T-cell (primary cell): Measurements from ENCODE around the gene ELAVL3. TPM values are rescaled to one million over a fixed set of nuclear protein-coding genes. Genes with fewer than 3 reads are reported as not detected.

Source experiments
- ATAC-seq, 4 experiments: fragments of 200-7000 bp in 3 of 4; fragments of 150-1000 bp in 1 of 4; cut with Tn5 transposase; replicated peaks in 1 of 4; 1 replicate in 3 of 4; 2 replicates in 1 of 4; pipeline ENCODE4 v1.10.0; 2021; ENCODE audit warnings: moderate library complexity in 3 of 4, mild to moderate bottlenecking in 2 of 4, moderate number of reproducible peaks in 1 of 4
- CTCF ChIA-PET, 2 donors: fragments of 300-600 bp; sonication (Branson Sonifier 250); formaldehyde crosslinking; loops; one replicate each; lab custom pipeline; 2022; ENCODE audit warnings: antibody characterized with exemption in 2 of 2; lab: Charles Lee
- POLR2A ChIA-PET, 2 donors: fragments of 300-600 bp; sonication (Branson Sonifier 250); formaldehyde crosslinking; loops; one replicate each; lab custom pipeline; 2022; ENCODE audit warnings: antibody characterized with exemption in 2 of 2; lab: Charles Lee
- DNase-seq, 35 experiments: peaks; one replicate each; pipeline versions ENCODE4 v3.0.0 to v3.0.0-alpha.2; 2013 to 2023
- H3K27ac ChIP-seq: one replicate; pipeline ENCODE4 v1.5.1; 2013; ENCODE audit warnings: low read length
- H3K27me3 ChIP-seq, 2 experiments: replicated peaks in 1 of 2; 1 replicate in 1 of 2; 2 replicates in 1 of 2; pipeline versions ENCODE4 v1.6.1 to v1.7.0; 2013; ENCODE audit warnings: low read length in 1 of 2, mixed read lengths in 1 of 2; ENCODE audit not compliant: control insufficient read depth in 2 of 2, insufficient read depth in 2 of 2; ENCODE audit errors: extremely low read depth in 1 of 2
- H3K36me3 ChIP-seq, 2 donors: 1 replicate in 1 of 2; 2 replicates in 1 of 2; pipeline versions ENCODE4 v1.6.1 to v1.7.0; 2013; ENCODE audit warnings: low read length in 1 of 2; ENCODE audit not compliant: control insufficient read depth in 2 of 2, insufficient read depth in 1 of 2; ENCODE audit errors: extremely low read depth in 1 of 2
- H3K4me1 ChIP-seq, 2 experiments: 1 replicate in 1 of 2; 2 replicates in 1 of 2; pipeline versions ENCODE4 v1.6.1 to v1.7.0; 2013; ENCODE audit warnings: low read length in 2 of 2, mixed read lengths in 1 of 2; ENCODE audit not compliant: insufficient read depth in 2 of 2, control insufficient read depth in 1 of 2; ENCODE audit errors: extremely low read depth in 1 of 2
- H3K4me3 ChIP-seq, 2 donors: 1 replicate in 1 of 2; 2 replicates in 1 of 2; pipeline versions ENCODE4 v1.5.1 to v1.7.0; 2013; ENCODE audit warnings: mild to moderate bottlenecking in 2 of 2, low read length in 1 of 2, moderate library complexity in 1 of 2; ENCODE audit not compliant: control insufficient read depth in 1 of 2; ENCODE audit errors: extremely low read depth in 1 of 2
- H3K9me3 ChIP-seq: 2 replicates; pipeline ENCODE4 v1.7.0; 2013
- H3K27ac Mint-ChIP-seq, 2 donors: one replicate each; pipeline ENCODE4 v1.8.0; 2020 to 2021; ENCODE audit warnings: mild to moderate bottlenecking in 2 of 2, mixed read lengths in 2 of 2
- H3K27me3 Mint-ChIP-seq, 2 donors: one replicate each; pipeline ENCODE4 v1.8.0; 2021 to 2022; ENCODE audit warnings: mixed read lengths in 2 of 2
- H3K36me3 Mint-ChIP-seq: one replicate; pipeline ENCODE4 v1.8.0; 2021; ENCODE audit warnings: mixed read lengths
- H3K4me1 Mint-ChIP-seq, 3 donors: one replicate each; pipeline ENCODE4 v1.8.0; 2020 to 2022; ENCODE audit warnings: mixed read lengths in 3 of 3, mild to moderate bottlenecking in 1 of 3
- H3K4me3 Mint-ChIP-seq, 3 donors: one replicate each; pipeline ENCODE4 v1.8.0; 2020 to 2022; ENCODE audit warnings: mild to moderate bottlenecking in 3 of 3, mixed read lengths in 3 of 3, moderate library complexity in 3 of 3
- H3K9me3 Mint-ChIP-seq, 3 donors: one replicate each; pipeline ENCODE4 v1.8.0; 2020 to 2022; ENCODE audit warnings: mixed read lengths in 3 of 3
- WGBS: methylation state at CpG from one replicate; pipeline ENCODE4 v1.1.5; 2013; ENCODE audit warnings: missing lambda C conversion rate; ENCODE audit not compliant: insufficient coverage; 5-methylcytosine and 5-hydroxymethylcytosine counted together
- total RNA-seq, 35 experiments: library from RNA in 6 of 35; stranded (reverse) in 6 of 35; fragments of 120-200 nt in 1 of 35; gene quantifications; one replicate each; pipeline versions ENCODE4 v1.2.1 to v1.2.4 and lab custom pipeline; 2013 to 2026

Gene ELAVL3
- total RNA-seq, 5 donors from 2014 or later (not counting 1 experiment from before 2014, with no cell fraction given) = 0.47 TPM; not detected in 4

DNA sequence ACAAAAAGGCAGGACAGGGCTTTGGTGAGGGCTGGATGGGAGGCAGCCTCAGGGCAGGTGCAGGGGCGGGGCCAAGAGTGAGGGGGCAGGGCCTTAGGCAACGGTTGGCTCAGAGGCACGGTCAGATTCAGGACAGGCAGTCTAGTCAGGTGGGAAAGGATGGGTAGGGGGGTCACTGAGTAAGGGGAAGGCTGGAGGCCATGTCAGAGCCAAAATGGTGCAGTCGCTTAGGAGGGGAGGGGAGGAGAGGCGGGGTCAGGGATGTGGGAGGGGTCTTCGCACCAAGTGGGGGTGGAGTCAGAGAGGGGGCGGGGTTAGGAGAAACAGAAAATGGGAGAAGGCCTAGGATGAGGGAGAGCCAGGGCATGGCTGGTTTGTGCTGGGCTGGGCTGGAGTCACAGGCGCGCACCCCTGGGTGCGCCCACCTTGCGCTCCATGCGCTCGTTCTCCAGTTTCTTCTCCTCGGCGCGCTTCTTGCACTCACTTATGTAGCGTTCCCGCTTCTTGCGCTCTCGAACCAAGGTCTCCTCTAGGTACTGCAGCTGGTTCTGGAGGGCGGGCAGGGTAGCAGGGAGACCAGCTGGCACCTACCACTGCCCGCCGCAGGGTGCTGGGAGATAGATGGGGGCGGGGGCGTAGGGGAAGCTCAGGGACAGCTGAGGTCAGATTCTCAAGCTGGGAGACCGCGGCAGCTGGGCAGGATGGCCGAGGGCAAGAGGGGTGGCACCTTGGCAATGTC is 55.0 kb downstream of the ELAVL3 start:
- Histone ChIP-seq H3K27me3 (peaks cover 3 to 61% of the 10 kb centered on the region in 2 experiments), H3K36me3 (no peaks in the 10 kb centered on the region)

GRCh38 chr19:11423791-11424181 is 57.1 kb downstream of the ELAVL3 start:
- H3K27me3 Mint-ChIP-seq = peaks cover 35 to 47% of the 10 kb centered on the region in 2 donors
- ChIA-PET CTCF (no interaction called here), POLR2A (interaction anchor here (0.5 to 1.0 kb wide), 4 partner anchors 38 to 140 kb away, joined by 3 to 4 read pairs (median 3); partner anchors contain the start of gene CCDC159 (in 1 of the 2))
- no peaks in the 10 kb centered on the region for H3K9me3 Mint-ChIP-seq
- H3K4me1 Mint-ChIP-seq = peaks cover 33 to 38% (median 34%) of the 10 kb centered on the region in 3 donors
- H3K27ac Mint-ChIP-seq = no peak overlapping the region
- Histone ChIP-seq H3K9me3 (no peaks in the 10 kb centered on the region), H3K36me3 (no peaks in the 10 kb centered on the region), H3K4me1 (peaks cover 5 to 45% of the 10 kb centered on the region in 2 experiments), H3K27ac (no peak overlapping the region), H3K27me3 (peaks cover 5 to 74% of the 10 kb centered on the region in 2 experiments), H3K4me3 (no peak overlapping the region)
- H3K36me3 Mint-ChIP-seq = no peaks in the 10 kb centered on the region
- no peak for ATAC-seq
- DNase-seq = no peak
- WGBS = 27% methylated on average over 14 of the region's 22 CpGs
- H3K4me3 Mint-ChIP-seq = peak overlapping the region in 1 of 3 donors; percentile 80

More for the DNA sequence above, 55.0 kb downstream of the ELAVL3 start:
- ATAC-seq (no peak), DNase-seq (no peak)
- Mint-ChIP-seq H3K4me3 (no peak overlapping the region), H3K27ac (peak overlapping the region in 1 of 2 donors; percentile 11), H3K4me1 (peaks cover 25 to 29% (median 25%) of the 10 kb centered on the region in 3 donors), H3K9me3 (no peaks in the 10 kb centered on the region), H3K36me3 (no peaks in the 10 kb centered on the region), H3K27me3 (peaks cover 28 to 38% of the 10 kb centered on the region in 2 donors)
- Histone ChIP-seq H3K9me3 (no peaks in the 10 kb centered on the region), H3K4me3 (no peak overlapping the region), H3K27ac (no peak overlapping the region), H3K4me1 (peaks cover 5 to 34% of the 10 kb centered on the region in 2 experiments)
- ChIA-PET POLR2A (no interaction called here), CTCF (no interaction called here)
- 92% methylated on average over 24 of the region's 28 CpGs for WGBS

GRCh38 chr19:11423164-11423790 is 57.6 kb downstream of the ELAVL3 start:
- peaks cover 5 to 50% of the 10 kb centered on the region in 2 experiments for H3K4me1 ChIP-seq
- POLR2A ChIA-PET = interaction anchor here (0.5 to 0.6 kb wide), 3 partner anchors 38 to 141 kb away, joined by 3 to 4 read pairs (median 3); partner anchors contain the start of gene CCDC159 (in 1 of the 2)
- H3K9me3 ChIP-seq = no peaks in the 10 kb centered on the region
- CTCF ChIA-PET = interaction anchor here in 1 of 2 donors (0.6 to 1.7 kb wide), 2 partner anchors 48 to 227 kb away, joined by 5 to 9 read pairs; partner anchors contain the start of gene SWSAP1
- no peaks in the 10 kb centered on the region for H3K36me3 Mint-ChIP-seq
- H3K27ac Mint-ChIP-seq = no peak overlapping the region
- no peak overlapping the region for H3K27ac ChIP-seq
- no peak for DNase-seq
- H3K9me3 Mint-ChIP-seq = no peaks in the 10 kb centered on the region
- H3K4me1 Mint-ChIP-seq = peaks cover 33 to 43% (median 38%) of the 10 kb centered on the region in 3 donors
- H3K4me3 ChIP-seq = peak overlapping the region in 1 of 2 donors; percentile 42
- no peaks in the 10 kb centered on the region for H3K36me3 ChIP-seq
- peaks cover 40 to 50% of the 10 kb centered on the region in 2 donors for H3K27me3 Mint-ChIP-seq
- peaks cover 5 to 76% of the 10 kb centered on the region in 2 experiments for H3K27me3 ChIP-seq
- 29% methylated on average over 23 of the region's 27 CpGs for WGBS
- peak overlapping the region in 2 of 3 donors; percentile 56 to 80 for H3K4me3 Mint-ChIP-seq
- no peak for ATAC-seq

DNA sequence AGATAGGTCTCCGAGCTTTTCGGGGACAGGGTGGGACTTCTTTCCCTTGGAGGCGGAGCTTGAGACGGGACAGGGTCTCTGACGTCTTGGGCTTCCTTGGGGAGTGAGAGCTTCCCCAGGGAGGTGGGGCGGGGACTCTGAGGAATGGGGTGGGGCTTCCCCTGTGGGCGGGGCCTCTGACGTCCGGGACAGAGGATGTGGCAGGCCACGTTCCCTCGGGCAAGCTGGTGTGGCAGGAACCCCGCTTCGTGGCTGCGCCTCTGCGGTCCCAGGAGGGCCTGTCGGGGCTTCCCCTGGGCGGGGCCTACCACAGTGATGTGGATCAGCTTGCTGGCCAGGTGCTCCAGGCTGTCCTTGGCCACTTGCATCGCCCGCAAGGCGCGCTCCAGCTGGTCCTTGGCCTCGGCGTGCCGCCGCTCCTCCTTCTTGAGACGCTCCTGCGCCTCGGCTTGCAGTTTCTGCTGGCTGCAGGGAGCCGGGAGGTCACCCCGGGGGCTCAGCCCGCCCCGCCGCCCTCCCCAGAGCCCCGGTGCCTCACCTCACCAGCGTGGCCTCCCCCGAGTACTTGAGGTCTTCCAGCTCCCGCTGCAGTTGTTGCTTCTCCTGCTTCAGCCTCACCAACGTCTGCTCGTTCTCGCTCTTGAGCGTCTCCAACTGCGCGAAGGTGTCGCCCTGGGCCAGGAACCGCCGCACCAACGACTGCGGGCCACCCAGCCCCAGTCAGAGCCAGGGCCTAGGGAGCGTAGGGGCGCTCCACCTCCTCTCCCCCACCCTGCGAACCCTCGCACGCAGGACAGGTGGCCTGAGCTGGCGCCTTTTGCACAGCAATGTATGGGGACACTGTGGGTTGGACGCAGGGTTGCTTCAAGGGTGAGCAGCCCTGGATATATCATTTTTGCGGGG is 58.4 kb downstream of the ELAVL3 start:
- H3K27me3 ChIP-seq = peaks cover 5 to 82% of the 10 kb centered on the region in 2 experiments
- H3K9me3 Mint-ChIP-seq = no peaks in the 10 kb centered on the region
- H3K36me3 ChIP-seq = no peaks in the 10 kb centered on the region
- ATAC-seq = peak; percentile 61 to 81 (median 72)
- no peak overlapping the region for H3K27ac Mint-ChIP-seq
- H3K4me1 ChIP-seq = peaks cover 5 to 52% of the 10 kb centered on the region in 2 experiments
- H3K4me3 Mint-ChIP-seq = peak overlapping the region; percentile 56 to 80 (median 76)
- POLR2A ChIA-PET = interaction anchor here in 1 of 2 donors (0.6 kb wide), 1 partner anchor 172 kb away, joined by 14 read pairs; no protein-coding TSS in a partner anchor
- 3% methylated on average over 49 of the region's 56 CpGs for WGBS
- no peaks in the 10 kb centered on the region for H3K36me3 Mint-ChIP-seq
- H3K4me1 Mint-ChIP-seq = peaks cover 33 to 44% (median 38%) of the 10 kb centered on the region in 3 donors
- peaks cover 47 to 55% of the 10 kb centered on the region in 2 donors for H3K27me3 Mint-ChIP-seq
- H3K27ac ChIP-seq = no peak overlapping the region
- peak; percentile 20 to 73 (median 51) for DNase-seq
- no peaks in the 10 kb centered on the region for H3K9me3 ChIP-seq
- peak overlapping the region; percentile 40 to 42 for H3K4me3 ChIP-seq
- CTCF ChIA-PET = interaction anchor here in 1 of 2 donors (0.6 to 1.7 kb wide), 6 partner anchors 11 to 226 kb away, joined by 3 to 9 read pairs (median 6); partner anchors contain the start of genes PRKCSH and SWSAP1

GRCh38 chr19:11421371-11422098 is 59.3 kb downstream of the ELAVL3 start:
- Mint-ChIP-seq H3K27me3 (peaks cover 43 to 58% of the 10 kb centered on the region in 2 donors), H3K36me3 (no peaks in the 10 kb centered on the region), H3K4me1 (peaks cover 33 to 44% (median 38%) of the 10 kb centered on the region in 3 donors), H3K9me3 (no peaks in the 10 kb centered on the region), H3K4me3 (peak overlapping the region; percentile 55 to 80 (median 56)), H3K27ac (peak overlapping the region in 1 of 2 donors; percentile 49)
- ChIA-PET CTCF (interaction anchor here (0.6 to 1.7 kb wide), 5 partner anchors 14 to 296 kb away, joined by 3 to 9 read pairs (median 6); partner anchors contain the start of genes PRKCSH (in 1 of the 2) and SWSAP1 (in 1 of the 2)), POLR2A (interaction anchor here in 1 of 2 donors (0.6 kb wide), 1 partner anchor 173 kb away, joined by 14 read pairs; no protein-coding TSS in a partner anchor)
- Histone ChIP-seq H3K4me3 (peak overlapping the region; percentile 40 to 48), H3K4me1 (peaks cover 5 to 52% of the 10 kb centered on the region in 2 experiments), H3K27ac (no peak overlapping the region), H3K27me3 (peaks cover 5 to 85% of the 10 kb centered on the region in 2 experiments), H3K9me3 (no peaks in the 10 kb centered on the region), H3K36me3 (no peaks in the 10 kb centered on the region)
- DNase-seq (peak in 14 of 35 experiments; percentile 14 to 46 (median 22)), ATAC-seq (peak; percentile 27 to 57 (median 39))
- 9% methylated on average over 22 of the region's 36 CpGs for WGBS
